ENCODE results near the gene TOMM34.

Gene TOMM34

GRCh38 chr20:44930517-44931168 is 29.6 kb downstream of the TOMM34 start:
- DNase-seq (ENCODE audit: low read depth): no peak

- no peak for DNase-seq (ENCODE audit: low read depth)
Measured at GRCh38 chr20:44928595-44928994, 31.6 kb downstream of the TOMM34 start.

DNA sequence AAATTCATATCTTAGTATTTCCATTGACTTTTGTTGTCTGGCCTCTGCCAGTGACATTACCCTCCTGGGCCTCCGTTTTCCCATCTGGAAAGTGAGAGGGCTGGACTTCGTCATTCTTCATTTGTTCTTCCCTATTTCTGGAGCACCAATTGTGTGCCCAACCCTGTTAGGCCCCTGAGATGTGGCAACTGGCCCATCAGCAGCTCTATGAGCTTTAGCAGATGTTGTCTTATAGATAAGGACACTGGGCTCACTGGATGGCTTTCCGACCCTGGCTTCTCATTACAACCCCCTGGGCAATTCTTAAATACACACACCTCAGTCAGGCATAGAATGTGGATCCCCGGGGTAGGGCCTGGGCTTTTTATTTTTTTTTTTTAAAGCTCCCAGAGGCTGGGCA is 35.7 kb downstream of the TOMM34 start:
- no peak for DNase-seq (ENCODE audit: low read depth)

DNA sequence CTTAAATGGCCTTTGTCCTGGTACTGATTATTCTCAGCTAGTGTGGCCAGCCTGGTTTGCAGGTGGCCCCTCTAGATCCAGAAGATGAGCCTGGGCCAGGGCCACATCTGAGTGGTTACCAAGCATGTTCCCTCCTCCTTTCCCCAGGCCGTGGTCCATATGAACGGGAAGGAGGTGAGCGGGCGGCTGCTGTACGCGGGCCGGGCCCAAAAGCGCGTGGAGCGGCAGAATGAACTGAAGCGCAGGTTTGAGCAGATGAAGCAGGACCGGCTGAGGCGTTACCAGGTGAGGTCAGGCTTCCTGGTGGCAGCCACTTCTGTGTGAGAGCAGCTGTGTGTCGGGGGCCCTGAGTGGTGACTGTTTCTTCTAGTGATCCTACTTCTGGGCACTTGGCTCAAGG is 38.8 kb downstream of the TOMM34 start:
- no peak for DNase-seq (ENCODE audit: low read depth)

GRCh38 chr20:44918761-44919160 is 41.4 kb downstream of the TOMM34 start:
- DNase-seq (ENCODE audit: low read depth): no peak

DNA sequence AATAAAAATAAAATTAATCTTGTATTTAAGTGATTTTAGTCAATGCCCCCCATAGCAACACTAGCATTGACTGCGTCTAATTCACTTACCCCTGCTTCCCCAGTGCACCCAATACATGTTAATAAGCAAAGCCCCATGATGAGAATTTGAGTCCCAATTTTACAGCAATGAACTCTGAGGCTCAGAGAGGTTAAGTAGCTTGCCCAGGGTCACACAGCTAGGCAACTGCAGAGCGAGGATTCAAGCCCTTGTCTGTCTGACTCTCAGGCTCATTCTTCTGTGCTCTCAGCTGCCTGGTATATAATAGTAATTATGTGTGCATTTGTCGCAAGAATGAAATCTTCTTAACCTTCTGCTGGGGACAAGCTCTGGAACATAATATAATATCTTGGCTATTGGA is 41.9 kb downstream of the TOMM34 start:
- no peak for DNase-seq (ENCODE audit: low read depth)

GRCh38 chr20:44917399-44917798 is 42.8 kb downstream of the TOMM34 start:
- no peak for DNase-seq (ENCODE audit: low read depth)

- no peak for DNase-seq (ENCODE audit: low read depth)
Measured at GRCh38 chr20:44916586-44916985, 43.6 kb downstream of the TOMM34 start.

- no peak for DNase-seq (ENCODE audit: low read depth)
Measured at GRCh38 chr20:44914924-44915323, 45.3 kb downstream of the TOMM34 start.

DNA sequence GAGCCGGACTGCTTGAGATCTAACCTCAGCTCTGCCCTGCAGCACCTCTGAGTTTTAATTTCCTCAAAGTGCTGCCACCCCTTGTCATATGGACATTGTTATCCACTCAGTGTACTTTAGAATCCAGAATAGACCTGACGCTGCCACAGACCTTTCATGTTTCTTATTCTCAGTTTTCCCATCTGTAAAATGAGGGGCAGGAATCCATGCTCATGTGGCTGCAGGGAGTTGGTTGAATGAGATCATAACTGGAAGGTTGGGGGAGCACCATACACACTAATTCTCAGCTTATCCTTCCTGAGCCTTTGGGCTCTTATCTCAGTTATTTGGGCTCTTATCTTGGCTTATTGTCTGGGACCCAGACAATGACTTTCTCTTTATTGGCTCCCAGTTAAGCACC is 48.0 kb downstream of the TOMM34 start:
- DNase-seq (ENCODE audit: low read depth): no peak

GRCh38 chr20:44911264-44911921 is 48.8 kb downstream of the TOMM34 start:
- DNase-seq (ENCODE audit: low read depth): peak; percentile 19

- DNase-seq (ENCODE audit: low read depth): no peak
Measured at GRCh38 chr20:44910690-44911262, 49.4 kb downstream of the TOMM34 start.

- DNase-seq (ENCODE audit: low read depth): peak; percentile 68
Measured at GRCh38 chr20:44909872-44910689, 50.1 kb downstream of the TOMM34 start, which contains the start of gene PABPC1L. Gene PABPC1L, plus strand, starts transcription at chr20:44910060. Its CDS starts 84 bp downstream, at chr20:44910144.

DNA sequence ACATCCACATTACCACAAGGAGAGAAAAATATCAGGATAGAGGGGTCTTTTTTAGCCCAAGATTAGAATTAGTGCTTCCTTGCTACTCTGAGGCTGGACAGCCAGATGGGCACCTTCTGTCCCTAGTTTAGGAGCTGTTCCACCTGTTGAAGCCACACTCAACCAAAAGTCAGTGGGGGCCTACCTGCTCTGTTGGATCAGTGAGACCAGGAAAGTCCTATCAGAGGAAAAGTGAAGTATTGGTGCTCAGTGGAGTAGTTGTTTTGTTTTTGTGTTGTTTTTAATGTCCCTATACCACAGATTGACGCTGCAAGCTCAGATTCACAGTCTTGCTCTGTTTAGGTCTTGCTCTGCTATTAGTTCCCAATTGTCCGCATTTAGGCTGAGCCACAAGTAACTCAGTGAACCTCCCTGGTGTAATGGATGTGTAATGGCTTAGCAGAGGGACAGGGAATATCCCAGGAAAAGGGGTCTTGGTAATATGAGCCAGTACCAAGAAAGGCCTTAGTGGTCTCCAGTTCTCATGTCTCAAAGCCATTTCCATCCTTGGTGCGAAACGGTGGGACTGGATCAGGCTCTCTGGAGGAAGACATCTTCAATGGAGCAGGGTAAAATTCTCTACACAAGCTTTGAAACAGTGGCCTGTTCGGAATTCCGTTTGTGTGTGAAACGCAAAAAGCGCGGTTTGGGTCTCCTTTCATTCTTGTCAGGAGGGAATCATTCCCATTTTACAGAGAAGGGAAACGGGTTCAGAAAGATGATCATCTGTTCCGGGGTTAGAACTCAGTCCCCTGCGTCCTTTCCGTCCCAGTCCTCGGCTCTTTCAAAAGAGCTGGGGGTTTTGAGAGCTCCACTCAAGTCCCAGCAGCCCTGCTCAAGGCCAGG is 51.0 kb downstream of the TOMM34 start:
- DNase-seq (ENCODE audit: low read depth): no peak

GRCh38 chr20:44904377-44904776 is 55.8 kb downstream of the TOMM34 start:
- DNase-seq (ENCODE audit: low read depth): no peak

DNA sequence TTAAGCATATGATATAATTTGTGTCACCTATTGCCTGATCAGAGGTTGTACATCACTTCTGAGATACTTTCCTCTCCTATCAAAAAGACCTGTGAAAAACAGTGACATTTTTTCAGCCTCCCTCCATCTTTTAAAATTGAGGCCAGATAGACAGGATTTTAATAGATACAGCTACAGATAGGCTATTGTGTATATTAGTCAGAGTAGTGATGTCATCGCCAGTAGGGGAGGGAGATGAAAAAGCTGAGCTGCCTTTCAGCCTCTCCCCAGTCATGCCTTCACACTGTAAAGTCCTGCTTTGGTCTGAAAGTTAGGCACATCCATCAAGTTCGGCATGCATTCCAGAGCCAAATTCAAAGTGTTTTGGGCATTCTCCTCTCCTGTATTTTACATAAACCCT is 58.2 kb downstream of the TOMM34 start:
- no peak for DNase-seq (ENCODE audit: low read depth)

DNA sequence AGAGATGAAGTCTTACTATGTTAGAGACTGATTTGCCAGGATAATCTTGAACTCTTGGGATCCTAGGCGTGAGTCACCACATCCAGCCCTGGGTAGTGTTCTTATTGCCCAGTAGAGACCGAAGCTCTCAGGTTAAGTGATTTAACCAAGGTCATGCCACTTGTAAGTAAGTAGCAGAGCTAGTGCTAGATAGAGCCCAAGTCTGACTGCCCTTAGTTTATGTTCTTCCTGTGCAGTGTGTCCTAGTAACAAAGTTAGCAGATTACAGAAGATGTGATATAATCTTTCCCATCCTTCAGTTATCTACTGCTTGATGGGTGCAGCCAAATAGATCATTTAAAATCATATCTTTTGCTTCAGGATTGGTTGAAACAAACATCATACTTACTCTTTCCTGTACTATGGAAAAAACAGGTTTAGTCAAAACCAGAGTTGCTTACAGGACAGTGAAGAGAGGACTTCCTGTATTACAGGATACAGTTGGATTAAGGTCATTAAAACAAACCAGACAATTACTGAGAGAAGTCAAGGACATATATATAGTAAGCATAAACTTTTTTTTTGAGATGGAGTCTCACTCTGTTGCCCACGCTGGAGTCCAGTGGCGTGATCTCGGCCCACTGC is 59.9 kb downstream of the TOMM34 start:
- DNase-seq (ENCODE audit: low read depth): no peak

GRCh38 chr20:44897133-44897532 is 63.1 kb downstream of the TOMM34 start:
- DNase-seq (ENCODE audit: low read depth): no peak

DNA sequence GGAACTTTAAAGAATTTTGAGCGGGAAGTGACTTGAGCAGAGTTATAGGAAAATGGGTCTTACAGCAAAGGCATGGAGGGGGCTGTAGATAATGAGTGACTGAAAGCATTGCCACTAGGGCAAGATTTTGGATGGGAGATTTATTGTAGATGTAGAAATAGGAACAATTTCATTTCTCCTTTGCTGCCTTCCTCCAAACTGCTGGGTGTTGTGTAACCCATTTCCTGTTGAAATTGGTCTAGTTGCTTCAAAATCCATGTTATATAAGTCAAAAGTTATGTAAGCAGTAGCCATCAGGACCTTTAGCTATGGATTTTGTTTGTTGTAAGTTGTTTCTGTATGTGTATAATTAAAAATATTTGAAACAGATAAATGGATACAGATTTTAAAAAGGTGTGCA is 63.6 kb downstream of the TOMM34 start:
- DNase-seq (ENCODE audit: low read depth): no peak

DNA sequence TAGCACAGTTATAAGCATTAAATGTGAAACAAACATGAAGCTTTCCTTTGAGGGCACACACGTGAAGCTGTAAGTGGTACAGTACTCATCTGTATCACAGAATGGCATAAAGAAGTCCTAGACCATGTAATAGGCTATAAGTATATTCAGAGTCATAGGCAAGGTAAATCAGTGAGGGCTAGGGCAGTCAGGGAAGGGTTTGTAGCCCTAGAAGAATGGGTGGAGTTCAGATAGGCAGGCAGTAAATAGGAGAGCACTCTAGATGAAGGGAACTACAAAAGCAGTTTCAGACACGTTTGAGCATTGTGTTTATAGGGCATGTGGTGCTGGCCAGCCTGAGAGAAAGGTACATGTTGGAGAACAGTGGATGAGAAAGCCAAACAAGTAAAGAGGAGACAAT is 65.2 kb downstream of the TOMM34 start:
- no peak for DNase-seq (ENCODE audit: low read depth)
